Pulmonary artery endothelial cell (primary cell): ENCODE data around the gene TNNT3. TPM values are rescaled to one million over a fixed set of nuclear protein-coding genes. Genes with fewer than 3 reads are reported as not detected.

Experiments used
- DNase-seq: peaks from one replicate; pipeline ENCODE4 v3.0.0-alpha.2; 2011; ENCODE audit warnings: low read depth, low spot score
- total RNA-seq: library from RNA; depleted of rRNA; stranded (reverse); fragments of >200 nt; gene quantifications from 2 replicates; pipeline ENCODE4 v1.2.3, GENCODE V29; 2014

Gene TNNT3
- total RNA-seq, 1 donor from 2014 or later = not detected

DNA sequence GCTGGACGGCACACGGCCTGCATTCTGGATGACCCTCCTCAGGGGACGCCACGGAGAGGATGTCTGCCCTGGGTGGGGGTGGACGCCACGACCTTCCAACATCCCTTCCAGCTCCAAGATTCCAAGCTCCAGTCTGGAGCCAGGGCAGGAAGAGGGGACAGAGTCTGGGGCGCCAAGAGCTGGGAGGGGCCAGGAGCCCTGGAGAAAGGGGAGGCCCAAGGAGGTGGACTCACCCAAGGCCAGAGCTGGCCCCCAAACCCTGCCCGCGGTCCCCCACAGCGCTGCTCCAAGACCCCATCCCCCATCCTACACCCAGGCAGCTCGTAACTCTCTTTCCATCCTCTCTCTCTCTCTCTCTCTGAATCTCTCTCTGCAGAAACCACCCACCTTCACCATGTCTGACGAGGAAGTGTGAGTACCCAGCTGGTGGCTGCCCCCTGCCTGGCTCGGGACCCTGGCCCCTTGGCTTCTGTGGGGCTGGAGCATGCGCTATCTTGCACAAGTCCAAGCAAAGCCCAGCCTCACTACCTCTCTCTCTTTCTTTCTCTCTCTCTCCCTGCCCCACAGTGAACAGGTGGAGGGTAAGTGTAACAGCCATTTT is 3.1 kb downstream of the TNNT3 start:
- DNase-seq = no peak

DNA sequence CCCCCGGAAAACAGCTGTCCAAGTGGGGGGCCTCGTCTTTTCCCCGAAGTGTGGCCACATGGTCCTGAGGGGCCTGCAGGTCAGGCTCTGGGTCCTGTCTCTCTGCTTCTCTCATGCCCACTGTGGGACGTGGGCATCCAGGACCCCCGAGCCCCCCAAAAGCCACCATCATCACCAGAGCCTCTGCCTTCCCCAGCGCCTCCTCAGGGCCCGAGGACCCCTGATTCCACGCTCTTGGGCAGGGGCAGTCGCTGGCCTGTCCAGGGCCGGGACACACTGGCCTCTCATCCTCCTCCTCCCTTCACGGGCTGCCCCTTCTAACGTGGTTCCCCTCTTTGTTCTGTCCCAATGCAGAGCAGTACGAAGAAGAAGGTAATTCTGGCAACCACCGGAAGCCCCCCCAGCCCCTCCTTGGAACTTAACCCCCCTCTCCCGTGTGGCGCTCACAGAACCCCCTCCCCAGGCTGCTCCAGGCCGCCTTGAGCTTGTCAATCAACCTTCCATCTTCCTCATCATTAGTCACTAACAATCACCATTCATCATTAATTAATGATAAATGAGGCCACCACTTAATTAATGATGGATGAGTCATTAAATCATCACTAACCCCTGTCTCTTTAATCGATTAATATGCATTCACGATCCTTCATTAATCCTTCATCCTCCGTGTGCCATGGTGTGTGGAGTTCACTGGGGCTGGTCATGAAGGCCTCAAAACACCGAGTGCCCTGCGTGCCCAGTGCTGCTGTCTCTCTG is 3.9 kb downstream of the TNNT3 start:
- no peak for DNase-seq

DNA sequence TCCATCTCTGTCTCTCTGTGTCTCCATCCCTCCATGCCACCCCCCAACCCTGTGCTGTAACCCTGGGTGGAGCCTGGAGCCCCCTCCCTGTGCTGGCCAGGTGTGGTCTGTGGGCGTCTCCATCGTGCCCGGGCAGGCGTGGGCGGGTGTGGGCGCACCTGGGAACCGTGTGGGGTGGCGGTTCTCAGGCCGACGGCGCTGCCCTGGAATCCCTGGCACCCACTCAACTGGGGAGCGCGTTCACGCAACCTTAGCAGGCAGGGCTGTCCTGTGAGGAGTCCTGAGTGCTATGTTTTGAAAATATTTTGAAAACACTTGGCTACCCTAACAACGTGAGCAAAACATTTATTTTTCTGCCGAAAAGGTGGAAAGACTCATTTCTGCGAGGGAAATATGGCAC is 4.7 kb downstream of the TNNT3 start:
- no peak for DNase-seq

DNA sequence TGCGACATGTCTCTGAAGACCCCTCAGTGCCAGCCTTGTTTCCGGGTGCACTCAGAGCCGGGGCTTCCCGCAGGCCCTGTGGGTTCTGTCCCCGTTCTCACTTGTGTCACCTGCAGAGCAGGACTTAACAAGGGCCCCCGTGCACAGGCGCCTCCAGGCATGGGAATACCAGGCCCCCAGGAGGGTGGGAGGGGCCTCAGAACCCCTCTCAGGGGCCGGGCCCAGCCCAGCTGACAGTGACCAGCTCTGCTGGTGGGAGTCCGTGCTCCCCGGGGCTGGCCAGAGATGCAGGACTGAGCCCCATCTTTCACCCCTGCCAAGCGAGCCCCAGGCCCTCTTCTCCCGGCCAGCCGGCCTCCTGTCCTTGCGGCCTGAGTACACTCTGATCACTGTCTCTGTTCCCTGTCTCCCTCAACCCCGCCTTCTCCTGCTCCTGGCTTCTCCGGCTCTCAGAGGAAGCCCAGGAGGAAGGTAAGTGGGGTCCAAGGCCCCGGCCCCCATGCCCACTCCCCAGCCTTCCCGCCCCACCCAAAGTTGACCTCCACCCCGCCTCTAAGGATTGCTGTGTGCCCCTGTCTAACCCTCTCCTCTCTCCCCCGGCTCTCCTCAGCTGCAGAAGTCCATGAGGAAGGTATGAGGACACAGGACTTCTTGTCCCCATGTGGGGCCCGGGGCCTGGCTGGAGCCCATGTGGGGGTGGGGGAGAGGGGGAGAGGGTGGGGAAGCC is 5.3 kb downstream of the TNNT3 start:
- no peak for DNase-seq

DNA sequence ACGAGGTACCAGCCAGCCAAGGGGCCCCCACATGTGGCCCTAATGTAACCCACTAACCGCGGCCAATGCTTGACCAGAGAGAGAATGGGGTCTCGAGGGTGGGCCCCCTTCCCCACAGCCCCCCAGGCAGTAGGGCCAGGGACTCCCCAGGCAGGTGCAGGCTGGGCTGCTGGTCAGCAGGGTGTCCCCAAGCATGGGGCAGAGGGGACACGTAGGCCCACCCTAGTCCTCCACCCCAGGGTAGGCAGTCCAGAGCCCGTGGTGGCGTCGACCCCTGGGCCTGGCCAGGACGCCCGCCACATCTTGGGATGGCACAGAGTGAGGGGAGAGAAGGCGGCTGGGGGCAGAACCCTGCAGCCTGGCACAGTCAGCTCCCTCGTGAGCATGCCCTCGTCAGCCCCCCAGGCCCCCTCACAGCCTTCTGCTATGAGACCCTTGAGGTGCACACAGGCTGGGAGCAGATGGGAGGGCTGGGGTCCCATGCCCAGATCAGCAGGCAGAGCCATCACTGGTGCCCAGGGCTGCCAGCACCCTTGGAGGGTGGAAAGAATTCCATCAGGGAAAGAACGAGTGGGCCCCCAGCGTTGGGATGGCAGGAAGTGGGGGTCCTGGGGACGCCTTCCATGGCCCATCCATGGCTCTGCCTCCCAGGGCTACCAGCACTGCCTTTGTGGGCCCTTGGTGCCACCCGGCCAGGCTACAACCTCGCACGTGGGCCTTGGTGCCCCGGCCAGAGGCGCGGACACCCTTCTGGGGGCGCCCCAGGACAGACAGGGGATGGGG is 6.1 kb downstream of the TNNT3 start:
- DNase-seq = no peak

DNA sequence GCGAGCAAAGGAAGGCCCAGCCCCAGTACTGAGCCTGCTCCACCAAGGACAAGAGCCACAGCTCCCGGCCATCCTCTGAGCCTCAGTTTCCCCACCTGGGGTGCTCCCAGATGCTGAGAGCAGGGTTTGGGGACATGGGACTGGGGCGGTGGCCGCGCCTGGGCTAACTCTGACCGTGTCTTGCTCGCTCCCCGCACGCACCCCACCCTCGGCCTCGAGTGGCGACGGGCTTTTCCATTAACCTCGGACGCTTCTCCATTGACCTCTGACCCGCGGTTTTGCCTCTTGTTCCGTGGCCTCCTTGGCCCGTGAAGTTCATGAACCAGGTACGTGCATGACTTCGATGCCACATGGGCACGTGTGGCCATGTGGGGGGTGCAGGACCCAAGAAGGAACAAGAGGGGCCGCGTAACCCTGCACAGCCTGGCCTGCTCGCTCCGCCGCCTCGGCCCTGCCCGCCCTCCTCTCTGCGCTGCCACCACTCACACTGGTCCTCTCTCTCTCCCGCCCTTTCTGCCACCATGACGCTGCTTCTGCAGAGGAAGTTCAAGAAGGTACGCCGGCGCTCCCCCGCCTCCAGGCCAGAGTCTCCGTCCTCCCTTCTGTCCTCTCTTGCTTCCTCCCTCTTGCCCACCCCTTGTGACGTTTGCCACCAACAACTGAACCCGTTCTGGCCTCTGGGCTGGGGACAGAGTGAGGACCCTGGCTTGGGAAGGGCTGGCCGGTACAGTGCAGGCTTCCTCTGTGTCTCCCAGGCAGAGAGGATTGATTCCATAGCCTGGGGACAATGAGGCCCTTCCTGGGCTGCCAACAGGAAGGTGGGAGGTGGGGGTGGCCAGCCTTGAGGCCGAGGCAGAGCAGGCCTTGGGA is 6.9 kb downstream of the TNNT3 start:
- no peak for DNase-seq

DNA sequence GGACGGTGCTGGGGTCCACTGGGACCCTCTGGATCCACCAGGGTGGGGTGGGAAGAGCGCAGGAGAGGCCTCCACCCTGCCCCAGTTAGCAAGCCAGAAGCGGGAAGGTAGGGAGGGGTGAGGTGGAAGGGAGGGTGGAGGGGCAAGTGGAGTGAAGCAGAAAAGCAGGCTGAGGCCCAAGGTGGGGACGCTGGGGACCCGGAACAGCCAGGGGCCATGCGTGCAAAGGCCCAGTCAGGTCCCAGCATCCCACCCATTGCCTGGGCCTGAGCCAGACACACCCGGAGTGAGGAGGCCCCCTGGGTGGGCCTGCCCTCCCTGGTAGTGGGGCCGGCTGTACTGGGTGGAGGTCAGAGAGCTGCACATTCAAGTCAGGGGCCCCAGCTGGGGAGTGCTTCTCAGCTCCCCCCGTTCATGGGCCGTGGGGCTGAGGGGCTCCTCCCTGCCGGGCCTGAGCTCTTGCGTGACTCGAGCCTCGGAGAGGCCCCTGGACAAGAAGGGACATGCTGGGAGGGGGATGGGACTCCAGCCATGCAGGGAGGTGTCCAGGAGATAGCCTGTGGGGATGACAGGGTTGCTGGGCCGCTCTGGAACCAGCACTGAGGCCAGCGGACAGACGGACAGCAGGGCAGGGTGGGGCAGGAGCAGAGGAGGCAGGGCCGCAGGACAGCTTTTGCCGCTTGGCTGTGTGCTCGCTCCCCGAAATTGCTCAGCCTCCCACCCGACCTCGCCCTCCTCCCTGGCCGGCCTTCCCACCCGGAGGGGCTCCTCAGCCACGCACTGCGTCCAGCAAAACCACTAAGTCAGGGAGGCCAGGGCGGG is 7.7 kb downstream of the TNNT3 start:
- DNase-seq = no peak

DNA sequence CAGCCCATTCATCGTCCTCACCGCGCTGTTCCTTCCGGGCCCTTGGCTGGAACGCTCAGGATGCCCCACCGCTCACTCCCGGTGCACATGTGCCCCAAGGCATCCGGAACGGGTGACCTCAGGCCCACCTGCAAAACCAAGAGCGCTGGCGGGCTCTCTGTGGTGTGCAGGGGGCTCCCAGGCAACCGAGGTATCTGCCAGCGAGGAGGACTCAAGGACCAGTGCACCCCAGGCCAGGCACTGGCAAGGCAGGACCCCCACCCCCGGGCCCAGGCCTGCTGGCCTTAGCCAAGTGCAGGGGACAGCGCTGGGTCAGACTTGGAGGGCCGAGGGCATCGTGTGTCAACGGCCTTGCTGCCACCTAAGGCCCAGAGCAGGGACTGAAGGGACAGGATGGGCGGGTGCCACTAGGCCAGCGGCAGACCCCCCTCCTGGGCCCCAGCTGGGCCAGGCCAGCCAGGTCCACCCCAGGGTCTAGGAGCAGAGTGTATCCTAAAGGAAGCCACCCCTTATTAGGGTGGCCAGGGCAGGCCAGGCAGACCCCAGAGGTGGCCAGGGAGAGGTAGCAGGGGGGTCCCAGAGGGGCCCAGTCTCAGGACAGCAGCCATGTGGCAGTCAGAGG is 8.5 kb downstream of the TNNT3 start:
- no peak for DNase-seq

DNA sequence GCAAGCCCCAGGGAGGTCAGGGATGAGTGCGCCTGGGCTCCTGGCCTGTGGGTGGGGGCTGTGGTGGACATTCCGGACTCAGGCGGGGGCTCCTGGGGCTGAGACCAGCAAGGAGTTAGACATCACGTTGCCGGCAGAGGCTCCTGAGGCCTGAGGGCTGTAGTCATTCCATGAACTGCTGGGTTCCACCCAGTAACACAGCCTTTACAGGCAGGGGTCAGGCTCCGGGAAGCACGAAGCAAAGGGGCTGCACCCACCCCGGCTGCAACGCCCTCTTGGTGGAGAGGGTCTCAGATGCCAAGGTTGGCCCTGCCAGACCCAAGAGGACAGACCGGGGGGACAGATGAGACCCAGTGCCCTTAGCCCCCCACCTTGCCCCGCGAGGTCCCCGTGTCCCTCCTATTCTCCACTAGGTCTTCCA is 9.0 kb downstream of the TNNT3 start:
- no peak for DNase-seq

DNA sequence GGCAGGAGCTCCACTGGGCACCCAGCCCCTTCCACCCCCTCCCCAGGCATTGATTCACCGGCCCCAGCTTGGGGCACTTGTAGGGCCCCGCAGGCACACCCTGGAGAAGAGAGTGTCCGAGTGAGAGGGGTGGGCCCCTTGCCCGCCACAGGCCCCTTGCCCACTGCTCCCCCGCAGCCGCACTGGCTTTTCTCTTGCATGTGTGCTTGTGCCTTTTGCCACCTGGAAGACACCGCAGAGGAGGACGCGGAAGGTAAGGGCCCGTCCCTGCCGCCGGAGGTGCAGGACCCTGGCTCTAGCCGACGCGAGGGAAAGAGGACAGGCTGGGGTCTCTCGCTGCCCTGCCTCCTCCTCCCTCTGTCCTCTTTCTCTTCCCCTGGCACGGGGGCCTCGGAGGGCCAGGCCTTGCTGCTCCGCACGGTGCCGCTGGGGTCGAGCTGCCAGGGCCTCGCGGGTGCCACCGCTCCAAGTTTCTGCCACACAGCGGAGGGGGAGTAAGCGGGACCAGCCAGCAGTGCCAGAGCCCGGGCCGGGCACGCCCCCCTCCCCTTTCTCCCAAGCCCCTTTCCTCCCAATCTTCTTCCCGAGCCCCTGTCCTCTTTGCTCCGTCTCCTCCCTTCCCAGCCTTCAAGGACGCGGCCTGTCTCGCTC is 9.5 kb downstream of the TNNT3 start:
- DNase-seq = no peak

DNA sequence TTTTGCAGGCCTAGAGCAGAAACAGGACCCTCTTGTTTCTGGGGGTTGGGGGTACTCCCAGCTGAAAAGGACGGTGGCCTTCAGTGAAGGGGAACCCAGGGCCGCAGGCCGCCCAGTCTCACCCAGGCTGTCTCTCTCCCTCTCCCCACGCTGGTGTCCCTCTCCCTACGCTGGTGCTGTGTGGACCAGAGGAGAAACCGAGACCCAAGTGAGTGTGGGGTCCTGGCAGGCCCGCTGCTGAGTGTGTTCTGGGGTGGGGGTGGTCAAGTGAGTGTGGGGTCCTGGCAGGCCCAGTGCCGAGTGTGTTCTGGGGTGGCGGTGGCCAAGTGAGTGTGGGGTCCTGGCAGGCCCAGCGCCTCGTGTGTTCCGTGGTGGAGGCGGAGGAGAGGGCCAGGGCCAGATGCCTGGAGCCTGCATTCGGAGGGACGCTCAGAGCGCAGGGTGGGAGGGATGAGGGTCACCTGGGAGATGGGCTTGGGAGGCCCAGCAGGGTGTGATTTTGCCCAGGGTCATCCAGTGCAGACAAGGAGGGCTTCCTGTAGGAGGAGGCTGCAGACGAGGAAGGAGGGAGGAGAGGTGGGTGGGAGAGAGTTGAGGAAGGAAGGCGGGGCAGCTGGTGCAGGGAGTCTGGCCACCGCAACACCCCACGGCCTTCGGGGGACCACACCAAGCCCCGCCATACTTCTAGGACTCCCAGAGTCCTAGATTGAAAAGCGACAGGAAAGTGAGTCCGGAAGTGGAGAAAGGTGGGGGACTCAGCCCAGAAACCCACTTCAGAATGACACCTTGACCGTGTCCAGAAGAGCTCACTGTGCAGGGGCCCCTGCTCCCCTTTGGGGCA is 10.3 kb downstream of the TNNT3 start:
- no peak for DNase-seq

DNA sequence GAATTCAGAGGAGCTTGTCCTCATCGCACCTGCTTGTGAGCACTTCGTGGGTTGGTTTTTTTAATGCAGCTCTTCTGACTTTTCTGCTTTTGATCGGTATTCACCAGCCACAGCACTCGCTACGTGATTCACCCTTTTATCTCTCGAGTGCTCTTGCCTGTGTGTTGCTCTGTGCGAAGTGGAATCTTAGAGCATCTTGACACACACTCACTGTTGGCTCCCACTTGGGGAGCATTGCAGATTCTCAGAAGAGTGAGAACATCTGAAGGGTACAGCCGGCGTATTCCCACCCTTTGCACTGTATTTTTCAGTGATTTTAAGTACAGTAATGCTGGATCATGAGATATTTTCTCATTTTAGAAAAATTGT is 10.9 kb downstream of the TNNT3 start:
- DNase-seq = no peak

DNA sequence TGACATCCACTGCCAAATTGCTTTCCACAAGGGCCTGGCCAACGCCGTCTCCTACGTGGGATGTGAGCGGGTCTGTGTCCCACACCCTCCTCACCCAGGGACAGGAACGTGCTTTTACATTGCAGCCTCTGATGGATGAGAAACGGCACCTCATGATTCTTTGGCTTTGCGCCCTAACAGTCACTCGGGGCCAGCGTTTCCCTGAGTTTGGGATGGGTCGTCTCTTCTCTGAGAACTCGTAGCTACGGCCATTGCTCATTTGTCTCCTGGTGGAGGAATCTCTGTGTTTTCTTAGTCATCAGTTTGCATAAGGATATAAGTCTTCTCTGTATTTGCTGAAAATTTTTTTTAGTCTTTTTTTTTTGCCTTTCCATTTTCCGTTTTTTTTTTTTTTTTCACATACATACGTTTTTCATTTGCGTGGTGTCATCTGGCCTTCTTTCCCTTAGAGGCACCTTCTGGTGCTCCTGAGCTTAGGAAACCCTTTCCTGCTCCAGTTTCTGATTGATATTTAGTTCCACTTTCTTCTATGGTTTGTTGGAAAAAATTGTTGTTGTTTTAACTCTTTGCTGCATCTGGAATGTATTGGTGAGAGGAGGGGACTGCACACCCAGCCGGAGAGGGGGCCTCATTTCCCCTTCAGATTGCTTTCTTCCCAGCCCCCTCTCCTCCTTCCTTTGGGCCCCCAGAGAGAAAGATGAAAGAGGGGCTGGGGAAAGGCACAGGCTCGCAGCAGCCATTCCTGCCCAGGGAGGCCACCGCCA is 12.0 kb downstream of the TNNT3 start:
- no peak for DNase-seq

DNA sequence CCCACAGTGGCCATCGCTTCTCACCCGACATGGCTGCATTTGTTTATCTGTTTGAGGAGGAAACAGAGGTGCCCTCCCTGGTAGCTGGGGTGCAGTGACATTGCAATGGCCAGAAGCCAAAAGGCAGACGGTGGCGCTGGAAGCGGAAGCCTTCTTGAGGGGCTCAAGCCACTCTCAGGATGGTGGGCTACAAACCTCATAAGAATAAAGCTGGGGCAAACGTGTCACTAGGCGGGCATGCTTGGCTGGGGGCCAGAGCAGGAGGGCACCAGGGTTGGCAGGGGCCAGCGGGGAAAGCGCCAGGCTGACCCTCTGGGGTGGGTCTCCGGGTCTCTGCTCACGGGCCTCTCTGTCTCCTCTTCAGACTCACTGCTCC is 12.6 kb downstream of the TNNT3 start:
- no peak for DNase-seq

DNA sequence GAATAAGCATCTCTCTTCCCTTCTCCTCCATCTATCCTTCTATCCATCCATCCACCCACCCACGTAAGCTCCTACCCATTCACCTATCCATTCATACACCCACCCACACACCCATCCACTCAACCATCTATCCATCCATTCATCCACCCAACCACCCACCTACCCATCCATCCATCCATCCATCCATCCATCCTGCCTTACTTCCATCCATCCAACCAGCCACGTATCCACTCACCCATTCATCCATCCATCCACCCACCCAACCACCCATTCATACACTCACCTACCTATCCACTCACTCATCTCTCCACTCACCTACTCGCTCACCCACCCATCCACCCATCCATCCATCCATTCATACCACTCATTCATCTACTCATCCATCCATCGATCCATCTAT is 13.2 kb downstream of the TNNT3 start:
- DNase-seq = no peak

DNA sequence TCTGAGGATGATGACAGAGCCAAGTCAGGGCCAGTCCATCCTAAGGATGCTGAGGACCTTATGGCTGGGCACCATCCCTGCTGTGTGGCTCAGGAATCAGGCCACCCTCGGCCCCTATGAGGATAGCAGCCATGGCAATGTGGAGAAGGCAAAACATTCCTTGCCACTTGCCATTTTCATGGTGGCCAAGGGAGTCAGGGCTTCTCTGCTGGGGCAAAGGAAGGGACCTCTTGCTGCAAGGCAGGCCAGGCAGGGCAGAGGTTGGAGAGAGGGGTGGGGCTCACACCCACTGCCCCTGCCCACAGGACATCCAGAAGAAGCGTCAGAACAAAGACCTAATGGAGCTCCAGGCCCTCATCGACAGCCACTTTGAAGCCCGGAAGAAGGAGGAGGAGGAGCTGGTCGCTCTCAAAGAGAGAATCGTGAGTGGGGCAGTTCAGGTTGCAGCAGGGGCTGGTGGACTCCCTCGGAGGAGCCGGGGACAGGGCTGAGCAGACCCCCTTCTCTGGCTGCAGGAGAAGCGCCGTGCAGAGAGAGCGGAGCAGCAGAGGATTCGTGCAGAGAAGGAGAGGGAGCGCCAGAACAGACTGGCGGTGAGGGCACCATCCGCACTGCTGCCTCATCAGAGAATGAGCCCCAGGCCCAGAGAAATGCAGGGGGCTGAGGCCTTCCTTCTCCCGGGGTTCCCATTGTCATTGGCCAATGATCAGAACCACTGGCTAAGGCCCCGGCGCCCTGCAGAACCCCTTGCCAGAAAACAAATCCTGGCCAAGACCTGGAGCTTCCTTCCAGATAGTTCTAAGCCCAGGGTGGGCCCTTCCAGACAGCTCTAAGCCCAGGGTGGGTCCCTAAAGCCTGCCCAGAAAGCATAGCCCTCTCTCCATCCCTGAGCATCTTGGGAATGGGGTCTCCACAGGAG is 14.2 kb downstream of the TNNT3 start:
- DNase-seq = no peak
